Ramos (cell line): ENCODE measurements around the gene PCDH15.

Experiments
- in situ Hi-C: fragments of 300-500 bp; cut with MboI; formaldehyde crosslinking; loops from one replicate; pipeline ENCODE4 v1.14.3; 2022; ENCODE audit warnings: low sequenced_read_pairs; ENCODE audit not compliant: unreplicated experiment

PCDH15 gene

DNA sequence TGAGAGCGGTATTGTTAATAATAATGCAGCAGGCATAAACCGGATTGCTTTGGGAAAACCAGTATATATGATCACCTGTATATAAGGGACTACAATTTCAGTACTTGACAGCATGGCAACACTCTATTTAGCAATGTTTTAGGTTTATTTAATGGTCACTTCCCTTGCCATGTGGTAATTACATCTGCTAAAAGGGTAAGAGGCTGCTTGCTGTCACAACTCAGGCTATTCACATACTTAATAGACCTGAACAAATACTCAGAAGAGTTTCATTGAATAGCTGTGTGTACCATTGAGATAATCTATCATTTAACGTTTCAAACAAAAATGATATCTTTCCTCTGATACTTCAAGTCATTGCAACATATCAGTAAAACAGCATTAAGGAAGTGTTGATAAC, 90.1 kb downstream of the PCDH15 start:
- in situ Hi-C loops: no loop called here

DNA sequence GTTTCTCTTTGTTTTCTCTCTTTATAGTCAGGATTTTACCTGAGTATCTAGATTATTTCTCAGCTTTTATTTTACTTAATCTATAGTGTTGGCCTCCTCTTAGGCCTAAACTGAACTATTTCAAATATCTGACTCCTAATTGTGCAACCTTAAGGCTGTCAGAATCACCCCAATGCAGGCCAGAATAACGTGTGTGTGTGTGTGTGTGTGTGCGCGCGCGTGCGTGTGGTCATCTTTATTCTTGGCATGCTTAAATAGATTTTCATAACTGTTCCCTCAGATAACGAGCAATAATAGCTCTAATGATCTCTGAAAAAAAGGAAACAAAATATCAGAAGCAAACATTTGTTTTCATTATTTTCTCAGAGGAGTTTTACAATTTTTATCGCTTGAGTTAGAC, 92.4 kb downstream of the PCDH15 start:
- in situ Hi-C loops: no loop called here

DNA sequence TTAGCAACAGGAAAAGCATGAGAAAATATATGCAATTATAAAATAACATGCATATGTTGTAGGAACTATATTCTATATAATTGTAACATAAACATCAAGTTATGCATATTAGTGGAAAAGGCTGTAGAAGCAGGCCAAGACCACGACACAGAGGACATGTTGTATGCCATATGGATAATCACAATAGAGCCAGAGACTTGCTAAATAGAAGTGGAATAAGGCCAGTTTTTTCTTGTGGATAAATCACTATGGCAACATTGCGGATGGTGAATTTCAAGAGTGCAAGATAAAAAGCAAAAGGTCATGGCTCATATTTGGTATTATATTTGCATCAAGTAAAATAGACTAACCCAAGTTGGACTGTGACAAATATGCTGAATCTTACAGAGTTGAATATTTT, 93.0 kb downstream of the PCDH15 start:
- in situ Hi-C loops: no loop called here

DNA sequence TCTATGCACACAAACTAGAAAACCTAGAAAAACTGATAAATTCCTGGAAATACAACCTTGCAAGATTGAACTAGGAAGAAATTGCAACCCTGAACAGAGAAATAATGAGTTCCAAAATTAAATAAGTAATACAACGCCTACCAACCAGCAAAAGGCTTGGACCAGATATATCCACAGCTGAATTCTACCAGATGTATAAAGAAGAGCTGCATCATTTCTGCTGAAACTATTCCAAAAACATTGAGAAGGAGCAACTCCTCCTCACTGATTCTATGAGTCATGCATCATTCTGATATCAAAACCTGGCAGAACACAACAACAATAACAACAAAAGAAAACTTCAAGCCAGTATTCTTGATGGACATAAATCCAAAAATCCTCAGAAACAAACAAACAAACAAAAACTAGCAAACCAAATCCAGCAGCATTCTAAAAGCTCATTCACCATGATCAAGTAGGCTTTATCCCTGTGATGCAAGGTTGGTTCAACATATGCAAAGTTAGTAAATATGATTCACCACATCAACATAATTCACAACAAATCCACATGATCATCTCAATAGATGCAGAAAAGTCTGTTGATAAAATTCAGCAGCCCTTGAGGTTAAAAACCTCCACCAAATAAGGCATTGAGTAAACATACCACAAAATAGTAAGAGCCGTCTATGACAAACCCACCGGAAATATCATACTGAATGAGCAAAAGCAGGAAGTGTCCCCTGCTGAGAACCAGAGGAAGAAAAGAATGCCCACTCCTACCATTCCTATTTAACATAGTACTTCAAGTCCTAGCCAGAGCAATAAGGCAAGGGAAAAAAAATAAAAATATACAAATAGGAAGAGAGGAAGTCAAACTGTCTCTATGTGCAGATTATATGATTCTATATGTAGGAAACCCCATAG, 98.2 kb downstream of the PCDH15 start:
- in situ Hi-C loops: no loop called here

DNA sequence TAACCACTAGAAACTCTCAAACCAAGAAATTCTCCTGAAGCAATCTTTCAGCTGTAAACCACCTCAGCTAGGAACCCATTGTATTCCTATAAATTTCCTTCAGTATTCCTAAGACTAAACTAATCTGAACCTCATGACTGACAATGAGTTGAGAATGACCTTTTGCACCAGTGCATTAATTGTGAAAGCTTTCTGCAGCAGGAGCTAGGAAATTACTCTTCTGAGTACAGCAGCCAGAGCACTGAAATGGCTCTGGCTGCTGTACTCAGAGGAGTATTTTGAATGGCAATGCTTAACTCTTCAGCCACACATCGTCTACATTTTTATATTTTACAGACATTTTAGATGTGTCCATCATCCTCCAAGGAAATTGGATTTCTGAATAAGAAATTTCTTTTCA, 109.7 kb downstream of the PCDH15 start:
- in situ Hi-C loops: no loop called here

DNA sequence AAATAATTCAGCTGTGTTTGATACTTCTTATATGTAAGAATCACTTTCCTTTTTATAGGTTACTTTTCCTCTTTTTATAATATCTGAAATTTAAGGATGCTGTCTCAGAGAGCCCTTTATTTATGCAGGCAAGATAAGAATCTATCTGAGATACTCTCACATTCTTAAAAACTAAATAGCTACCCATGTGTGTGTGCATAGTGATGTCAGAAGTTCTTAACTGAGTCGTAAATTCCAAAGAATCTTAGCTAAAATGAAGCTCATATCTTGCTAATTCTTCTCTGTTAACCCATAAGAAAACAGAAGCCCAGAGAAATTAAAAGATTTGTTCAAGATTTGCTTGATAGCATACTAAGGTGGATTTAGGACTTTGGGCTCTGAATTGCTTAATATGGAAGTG, 118.5 kb downstream of the PCDH15 start:
- in situ Hi-C loops: no loop called here

DNA sequence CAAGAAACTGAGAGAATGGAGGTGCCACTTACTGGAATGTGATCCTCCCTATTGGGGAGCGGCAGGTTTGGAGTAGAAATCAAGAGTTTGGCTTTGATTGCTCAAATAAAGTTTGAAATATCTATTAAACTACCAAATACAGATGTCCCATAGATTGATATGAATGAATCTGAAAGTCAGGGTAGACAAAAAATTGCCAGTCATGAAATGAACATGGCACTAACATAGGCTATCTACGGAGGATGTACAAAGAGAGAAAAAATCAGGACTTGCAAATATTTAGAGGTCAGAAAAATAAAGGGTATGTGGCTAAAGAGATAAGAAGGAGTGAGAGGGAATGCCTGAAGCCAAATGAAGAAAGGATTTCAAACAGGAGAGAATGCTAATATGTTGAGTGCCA, 119.9 kb downstream of the PCDH15 start:
- in situ Hi-C loops: no loop called here

DNA sequence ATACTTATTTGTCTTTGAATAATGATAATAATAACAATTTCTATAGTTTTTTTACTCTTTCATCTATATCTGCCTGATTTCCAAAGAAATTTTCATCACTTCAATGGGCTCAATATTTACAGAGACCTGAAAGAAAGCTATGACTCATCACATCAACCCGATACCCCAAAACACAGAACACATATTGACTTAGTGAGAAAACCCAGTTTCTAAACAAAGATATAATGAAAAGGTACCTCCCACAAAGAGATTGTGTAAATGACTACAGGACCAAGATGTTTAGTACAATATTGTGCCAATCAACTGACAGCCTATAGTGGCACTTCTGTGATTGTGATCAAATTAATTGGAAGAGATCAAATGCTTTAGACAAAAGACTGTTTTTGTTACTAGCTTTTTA, 133.9 kb downstream of the PCDH15 start:
- in situ Hi-C loops: no loop called here

DNA sequence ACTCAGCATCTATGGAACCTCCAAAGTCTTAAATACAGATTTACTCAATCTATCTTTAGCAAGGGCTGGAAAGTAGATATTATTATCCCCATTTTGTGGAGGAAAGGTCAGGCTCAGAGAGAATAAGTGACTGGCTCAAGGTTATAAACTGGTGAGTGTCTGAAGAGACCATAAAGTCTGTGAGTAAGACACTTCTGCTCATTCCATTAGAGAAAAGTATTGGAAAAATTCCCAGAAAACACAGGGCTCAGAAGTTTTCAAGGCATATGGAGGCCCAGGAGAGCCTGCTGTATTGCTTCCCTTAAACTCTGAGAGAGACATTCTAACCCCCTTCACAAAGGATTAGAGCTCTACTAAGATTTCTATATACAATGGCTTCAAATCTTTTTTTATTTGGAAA, 134.8 kb downstream of the PCDH15 start:
- in situ Hi-C loops: no loop called here

DNA sequence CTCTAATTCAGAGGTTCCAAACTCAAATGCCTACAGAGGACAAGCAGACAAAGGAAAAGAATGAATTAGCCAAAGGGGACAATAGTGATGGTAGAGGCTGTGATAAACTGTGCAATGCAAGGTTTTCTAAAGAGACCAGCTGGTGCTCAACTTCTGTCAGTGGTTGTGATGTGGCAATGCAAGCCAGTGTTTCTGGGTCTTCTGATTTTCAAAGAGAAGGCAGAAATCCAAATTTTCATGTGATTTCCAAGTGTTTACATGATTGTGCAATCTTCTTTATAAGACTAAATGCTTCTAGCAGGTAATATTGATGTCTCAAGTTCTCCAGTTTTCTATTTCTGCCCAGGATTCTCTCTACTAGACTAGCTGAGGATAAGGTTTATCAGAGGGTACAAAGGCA, 135.9 kb downstream of the PCDH15 start:
- in situ Hi-C loops: no loop called here

DNA sequence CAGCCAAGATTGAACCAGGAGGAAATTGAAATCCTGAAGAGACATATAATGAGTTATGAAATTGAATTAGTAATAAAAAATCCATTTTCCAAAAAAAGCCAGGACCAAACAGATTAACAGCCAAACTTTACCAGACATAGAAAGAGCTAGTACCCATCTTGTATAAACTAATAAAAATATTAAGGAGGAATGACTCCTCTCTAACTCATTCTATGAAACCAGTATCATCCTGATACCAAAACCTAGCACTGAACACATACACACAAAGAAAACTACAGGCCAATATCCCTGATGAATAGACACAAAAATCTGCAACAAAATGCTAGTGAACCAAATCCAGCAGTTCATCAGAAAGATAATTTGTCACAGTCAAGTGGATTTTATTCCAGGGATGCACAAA, 140.6 kb downstream of the PCDH15 start:
- in situ Hi-C loops: no loop called here

DNA sequence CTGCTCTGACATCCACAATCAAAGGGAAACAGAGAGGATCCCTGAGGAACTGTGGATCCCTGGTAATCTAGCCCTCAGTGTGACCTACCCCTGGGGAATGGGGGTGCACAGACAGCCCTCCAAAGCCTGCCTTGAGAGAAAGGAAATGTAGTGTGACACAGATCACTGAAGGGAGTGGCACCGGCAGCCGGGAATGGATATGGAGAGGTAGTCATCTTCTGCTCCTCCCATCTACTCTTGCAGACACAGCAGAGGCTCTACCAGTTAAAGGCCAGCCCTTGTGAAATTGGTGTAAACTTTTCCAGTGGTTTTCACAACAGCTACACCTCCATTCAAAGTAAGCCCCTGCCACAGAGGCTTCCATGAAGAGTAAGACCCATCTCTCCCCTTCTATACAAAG, 144.4 kb downstream of the PCDH15 start:
- in situ Hi-C loops: no loop called here

DNA sequence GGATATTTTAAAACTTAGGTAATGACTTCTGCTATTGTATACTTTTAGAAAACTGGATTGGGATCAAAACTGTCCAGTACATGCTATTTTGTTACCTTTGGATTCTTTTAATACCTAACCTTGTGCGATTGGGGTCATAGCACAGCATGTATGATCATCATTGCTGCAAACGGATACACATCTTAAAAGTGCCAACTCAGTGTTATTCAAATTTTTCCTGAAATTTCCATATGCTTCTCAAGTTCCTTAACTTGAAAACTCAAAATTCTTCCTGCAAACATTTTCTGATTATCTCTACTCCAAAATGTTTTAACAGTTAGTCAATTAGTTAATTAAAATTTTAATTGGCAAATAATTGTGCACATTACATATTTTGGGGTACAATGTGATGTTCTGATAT, 147.5 kb downstream of the PCDH15 start:
- in situ Hi-C loops: no loop called here

DNA sequence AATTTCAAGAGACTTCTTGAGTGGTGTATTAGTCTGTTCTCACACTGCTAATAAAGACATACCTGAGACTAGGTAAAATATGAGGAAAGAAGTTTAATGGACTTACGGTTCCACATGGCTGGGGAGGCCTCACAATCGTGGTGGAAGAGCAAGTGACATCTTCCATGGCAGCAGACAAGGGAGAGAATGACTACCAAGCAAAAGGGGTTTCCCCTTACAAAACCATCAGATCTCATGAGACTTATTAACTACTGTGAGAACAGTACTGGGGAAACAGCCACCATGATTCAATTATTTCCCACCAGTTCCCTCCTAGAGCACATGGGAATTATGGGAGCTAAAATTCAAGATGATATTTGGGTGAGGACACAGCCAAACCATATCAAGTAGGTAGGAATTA, 150.5 kb downstream of the PCDH15 start:
- in situ Hi-C loops: no loop called here

DNA sequence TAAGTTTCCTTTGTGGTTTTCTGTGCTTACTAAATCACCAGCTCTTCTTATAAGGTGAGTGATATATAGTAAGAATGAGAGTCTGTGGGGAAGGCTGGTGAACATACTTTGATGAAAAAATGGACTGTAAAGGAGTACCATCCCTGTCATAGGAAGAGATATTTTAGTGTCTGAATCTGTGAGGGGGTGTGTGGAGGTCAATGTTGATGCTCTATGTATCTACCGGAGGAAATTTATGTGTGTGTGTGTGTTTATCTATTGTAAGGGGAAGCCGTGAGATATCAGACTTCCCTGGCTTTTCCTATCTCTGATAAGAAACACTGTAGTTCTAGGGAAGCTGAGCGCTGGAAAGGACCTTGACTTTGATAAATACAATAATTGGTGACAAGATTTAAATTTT, 179.0 kb downstream of the PCDH15 start:
- in situ Hi-C loops: no loop called here

DNA sequence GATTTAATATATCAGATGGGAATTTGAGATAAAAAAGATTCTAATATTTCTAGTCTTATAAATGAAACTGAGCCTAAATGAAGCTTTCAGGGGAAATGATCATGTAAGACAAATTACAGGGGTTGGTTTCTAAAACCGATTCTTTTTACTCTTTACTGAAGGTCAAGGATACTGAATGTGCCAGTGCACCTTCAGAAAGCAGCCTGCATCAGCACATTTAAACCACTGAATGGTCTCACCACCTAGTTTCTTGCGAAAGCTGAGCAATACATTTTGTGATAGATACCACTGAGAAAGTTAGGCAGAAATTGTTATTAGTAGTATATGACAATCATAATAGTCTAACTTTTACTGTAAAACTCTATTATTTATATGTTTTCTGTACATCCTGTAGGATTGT, 180.7 kb downstream of the PCDH15 start:
- in situ Hi-C loops: no loop called here

DNA sequence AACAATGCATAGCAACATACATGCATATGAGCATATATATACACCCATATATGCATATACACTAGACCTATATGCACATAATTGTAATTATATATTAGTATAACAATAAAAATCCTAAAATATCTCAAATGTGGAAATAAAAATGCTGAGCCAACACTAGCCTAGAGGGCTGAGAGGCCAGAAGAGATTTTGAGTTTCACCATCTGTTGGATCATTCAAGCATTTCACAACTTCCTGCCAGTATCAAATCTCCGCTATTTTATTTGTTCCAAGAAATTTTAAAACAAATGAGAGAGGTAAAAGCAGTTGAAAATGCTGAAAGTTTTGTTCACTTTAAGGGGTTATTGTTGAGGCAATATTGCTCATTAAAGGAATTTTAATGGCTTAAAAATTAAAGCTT, 187.0 kb downstream of the PCDH15 start:
- in situ Hi-C loops: no loop called here

DNA sequence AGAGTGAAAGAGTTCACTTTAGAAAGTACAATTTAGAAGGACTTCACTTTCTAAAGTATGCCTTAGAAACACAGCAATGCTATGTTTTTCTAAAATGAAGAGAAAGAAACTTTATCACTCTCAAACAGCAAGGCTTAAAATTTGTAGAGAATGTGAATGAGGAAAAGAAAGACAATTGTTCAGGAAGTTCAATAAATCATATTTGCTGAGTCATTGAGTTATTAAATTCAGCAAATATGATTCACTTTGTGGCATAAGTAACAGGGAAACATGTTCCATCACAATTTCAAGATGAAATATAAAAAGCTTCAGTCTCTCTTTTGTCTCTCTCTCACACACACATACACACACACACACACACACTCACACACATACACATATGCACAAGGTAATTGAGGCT, 187.9 kb downstream of the PCDH15 start:
- in situ Hi-C loops: no loop called here

DNA sequence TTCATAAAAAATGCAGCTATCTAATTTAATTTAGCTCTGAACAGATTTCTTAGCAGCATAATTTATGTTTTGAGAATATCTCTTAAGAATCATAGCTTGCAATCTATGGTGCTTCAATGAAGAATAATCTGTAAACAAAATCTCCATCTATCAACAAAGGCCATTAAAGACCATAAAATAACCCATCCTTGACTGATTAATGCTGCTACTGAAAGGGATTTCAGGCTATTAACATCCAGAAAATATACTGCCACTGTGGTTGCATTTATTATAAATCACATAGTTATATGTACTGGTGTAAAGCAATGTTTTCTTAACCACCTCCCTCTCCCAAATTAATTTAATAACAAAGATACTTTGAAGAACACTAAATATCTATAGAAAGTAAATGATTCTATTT, 191.6 kb downstream of the PCDH15 start:
- in situ Hi-C loops: no loop called here

DNA sequence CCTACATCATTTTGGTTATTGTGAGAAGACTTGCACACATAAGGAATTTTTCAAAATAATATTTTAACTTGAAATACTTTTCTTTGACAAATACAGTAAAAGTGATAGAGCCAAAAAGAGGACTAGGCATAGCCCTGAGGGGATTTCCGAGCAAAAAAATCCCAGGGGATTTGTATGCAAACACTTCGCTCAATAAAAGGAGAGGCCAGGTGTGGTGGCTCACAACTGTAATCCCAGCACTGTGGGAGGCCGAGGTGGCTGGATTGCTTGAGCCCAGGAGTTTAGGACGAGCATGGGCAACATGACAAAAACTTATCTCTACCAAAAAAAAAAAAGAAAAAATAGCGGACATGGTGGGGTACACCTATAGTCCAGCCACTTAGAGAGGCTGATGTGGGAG, 193.0 kb downstream of the PCDH15 start:
- in situ Hi-C loops: no loop called here

DNA sequence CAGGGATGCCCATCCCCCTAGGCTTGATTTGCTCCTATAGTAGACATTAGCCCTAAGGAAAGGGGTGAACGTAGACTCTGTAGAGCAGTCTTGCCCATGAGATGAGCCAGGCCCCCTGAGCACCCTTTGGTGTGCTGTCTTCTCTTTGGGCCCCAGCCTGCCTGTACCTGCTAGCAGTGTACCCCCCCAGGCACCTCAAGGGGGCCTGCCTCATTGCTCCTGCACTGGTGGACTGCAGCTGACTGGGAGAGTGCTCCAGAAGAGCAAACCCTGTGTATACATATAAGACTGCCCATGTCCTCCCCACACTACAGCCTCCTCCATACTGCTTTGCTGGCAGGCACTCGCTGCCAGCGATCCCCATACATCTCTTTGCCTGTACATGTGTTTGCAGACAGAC, 206.7 kb downstream of the PCDH15 start:
- in situ Hi-C loops: no loop called here

DNA sequence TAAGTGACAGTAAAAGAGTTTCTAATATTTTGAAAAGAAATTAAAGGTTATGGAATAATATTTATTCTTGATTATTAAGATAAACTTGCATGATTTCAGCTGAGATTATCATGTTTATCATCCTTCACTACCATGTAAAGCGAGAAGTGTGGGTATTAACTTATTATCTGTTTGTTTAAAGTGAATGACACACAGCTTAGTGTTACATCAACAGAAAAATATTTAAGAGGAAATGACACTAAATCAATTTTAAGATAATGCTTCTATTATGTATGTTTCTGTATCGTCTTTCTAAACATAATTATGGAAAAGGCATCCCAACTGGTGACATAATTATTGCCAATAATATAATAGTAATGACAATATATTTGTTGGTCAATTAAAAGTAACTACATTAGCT, 213.1 kb downstream of the PCDH15 start:
- in situ Hi-C loops: no loop called here
